ENCODE results near the gene ADM. TPM values are rescaled to one million over a fixed set of nuclear protein-coding genes. Genes with fewer than 3 reads are reported as not detected.

The ADM gene
- polyA plus RNA-seq, 4 donors, result 8.0 to 36.3 (median 28.7) TPM

DNA sequence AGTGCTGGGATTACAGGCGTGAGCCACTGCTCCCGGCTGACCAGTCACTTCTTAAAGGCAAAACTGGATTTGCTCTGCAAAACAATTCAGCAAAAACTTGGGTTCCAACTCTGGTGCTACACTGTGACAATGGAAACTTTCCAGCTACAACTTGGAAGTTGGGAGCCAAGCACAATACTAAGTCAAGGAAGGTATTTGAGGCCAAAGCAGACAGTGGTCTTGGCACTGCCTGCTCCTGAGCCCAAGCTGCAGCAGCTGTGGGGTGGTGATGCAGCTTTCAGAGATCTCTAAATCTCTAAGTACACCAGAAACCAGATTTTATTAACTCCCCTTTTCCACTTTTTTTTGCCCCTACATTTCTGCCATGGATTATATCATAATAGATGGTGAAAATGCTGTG, 17.5 kb downstream of the ADM start:
- DNase-seq, result no peak
- FAIRE-seq, result no peak
- Histone ChIP-seq H3K9me3 (ENCODE audit: control insufficient read depth in 2 of 2, insufficient read depth in 1 of 2, low read depth in 1 of 2, low read length in 1 of 2) (no peaks in the 10 kb centered on the region), H3K27ac (ENCODE audit: low read depth in 1 of 3, low read length in 2 of 3) (peak overlapping the region in 2 of 3 donors; percentile 7 to 76), H3K4me3 (ENCODE audit: low read depth in 1 of 3, low read length in 3 of 3) (no peak overlapping the region), H3K4me1 (ENCODE audit: control insufficient read depth in 3 of 3, insufficient read depth in 2 of 3, low read depth in 1 of 3, low read length in 2 of 3) (peaks cover 5 to 39% (median 18%) of the 10 kb centered on the region in 3 donors), H3K27me3 (ENCODE audit: control insufficient read depth in 3 of 3, insufficient read depth in 3 of 3, low read length in 3 of 3) (no peaks in the 10 kb centered on the region), H3K36me3 (ENCODE audit: control insufficient read depth in 3 of 3, insufficient read depth in 2 of 3, low read depth in 1 of 3, low read length in 3 of 3) (no peaks in the 10 kb centered on the region)
- WGBS, 3 donors, result 74 to 92% (median 90%) methylated on average over 2 of the region's 2 CpGs

DNA sequence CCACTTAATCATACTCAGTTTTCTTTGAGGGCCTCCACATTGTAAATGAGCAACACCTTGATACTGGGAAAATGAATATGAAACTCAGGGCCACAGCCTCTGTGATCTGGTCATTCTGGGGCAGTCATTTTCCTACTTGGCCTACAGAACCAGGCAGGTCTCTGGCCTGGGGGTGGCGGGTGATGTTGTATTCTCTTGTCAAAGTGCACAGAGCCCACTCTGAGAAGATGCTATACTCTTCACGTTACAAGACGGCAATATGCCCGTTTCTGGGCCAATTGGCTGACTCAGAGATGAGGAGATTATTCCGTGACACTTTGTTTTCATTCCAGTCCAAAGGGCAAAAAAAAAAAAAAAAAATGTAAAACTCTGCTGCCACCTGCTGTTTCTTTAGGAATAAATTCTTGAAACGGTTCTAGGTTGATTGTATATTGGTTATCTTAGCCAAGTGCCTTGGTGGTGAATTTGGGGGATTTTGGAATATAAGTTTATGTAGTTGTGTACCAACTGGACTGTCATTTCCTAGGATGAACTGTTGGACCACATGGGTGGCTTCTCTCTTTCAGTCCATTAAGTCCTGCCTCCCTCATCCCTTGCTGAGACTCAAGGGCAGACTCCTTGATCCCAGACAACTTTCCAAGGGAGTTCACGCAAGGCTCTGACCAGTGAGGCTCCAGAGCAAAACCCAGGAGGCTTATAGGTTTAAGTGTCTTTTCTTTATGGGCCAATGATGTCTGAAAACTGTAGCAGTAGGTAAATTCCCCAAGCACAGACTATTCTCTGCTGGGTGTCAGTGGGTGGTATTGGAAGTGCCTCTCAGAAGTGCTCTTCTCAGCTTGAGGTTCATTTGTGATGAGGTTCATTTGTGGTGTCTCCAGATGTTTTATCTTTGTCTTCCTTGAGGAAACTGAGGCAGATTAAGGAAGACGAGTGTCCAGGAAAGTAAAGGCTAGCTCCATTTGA, 18.2 kb downstream of the ADM start:
- no peak overlapping the region for H3K4me3 ChIP-seq (ENCODE audit: low read depth in 1 of 3, low read length in 3 of 3)
- WGBS, 3 donors, result 16 to 21% (median 19%) methylated on average over 8 of the region's 8 CpGs
- no peak for FAIRE-seq
- H3K9me3 ChIP-seq (ENCODE audit: control insufficient read depth in 2 of 2, insufficient read depth in 1 of 2, low read depth in 1 of 2, low read length in 1 of 2), result no peaks in the 10 kb centered on the region
- DNase-seq, result peak; percentile 89 to 90
- no peaks in the 10 kb centered on the region for H3K36me3 ChIP-seq (ENCODE audit: control insufficient read depth in 3 of 3, insufficient read depth in 2 of 3, low read depth in 1 of 3, low read length in 3 of 3)
- no peaks in the 10 kb centered on the region for H3K27me3 ChIP-seq (ENCODE audit: control insufficient read depth in 3 of 3, insufficient read depth in 3 of 3, low read length in 3 of 3)
- H3K27ac ChIP-seq (ENCODE audit: low read depth in 1 of 3, low read length in 2 of 3), result peak overlapping the region; percentile 14 to 76 (median 68)
- H3K4me1 ChIP-seq (ENCODE audit: control insufficient read depth in 3 of 3, insufficient read depth in 2 of 3, low read depth in 1 of 3, low read length in 2 of 3), result peaks cover 9 to 36% (median 15%) of the 10 kb centered on the region in 3 donors

DNA sequence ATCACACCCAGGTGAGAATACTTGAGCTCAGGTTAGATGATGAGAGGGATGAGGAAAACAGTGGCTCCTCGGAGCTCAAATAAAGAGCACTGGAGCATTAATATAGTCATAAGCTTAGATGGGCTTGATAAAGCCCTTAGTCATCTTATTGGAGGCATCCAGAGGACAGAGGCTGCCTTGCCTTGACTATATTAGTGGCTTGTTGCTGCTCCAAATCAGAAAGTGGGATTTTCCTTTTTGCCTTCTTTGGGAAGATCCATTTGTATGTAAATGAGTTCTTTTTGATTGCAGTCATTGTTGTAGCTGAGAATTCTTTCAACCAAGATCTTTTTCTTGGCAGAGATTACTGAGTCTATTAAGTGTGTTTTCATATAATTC, 18.9 kb downstream of the ADM start:
- DNase-seq (no peak), FAIRE-seq (no peak)
- H3K9me3 ChIP-seq (ENCODE audit: control insufficient read depth in 2 of 2, insufficient read depth in 1 of 2, low read depth in 1 of 2, low read length in 1 of 2), result no peaks in the 10 kb centered on the region
- no peak overlapping the region for H3K4me3 ChIP-seq (ENCODE audit: low read depth in 1 of 3, low read length in 3 of 3)
- WGBS, 3 donors, result 0 to 21% (median 20%) methylated on average over 1 of the region's 1 CpG
- H3K4me1 ChIP-seq (ENCODE audit: control insufficient read depth in 3 of 3, insufficient read depth in 2 of 3, low read depth in 1 of 3, low read length in 2 of 3), result peaks cover 12 to 35% (median 15%) of the 10 kb centered on the region in 3 donors
- H3K27me3 ChIP-seq (ENCODE audit: control insufficient read depth in 3 of 3, insufficient read depth in 3 of 3, low read length in 3 of 3), result no peaks in the 10 kb centered on the region
- peak overlapping the region in 1 of 3 donors; percentile 50 for H3K27ac ChIP-seq (ENCODE audit: low read depth in 1 of 3, low read length in 2 of 3)
- no peaks in the 10 kb centered on the region for H3K36me3 ChIP-seq (ENCODE audit: control insufficient read depth in 3 of 3, insufficient read depth in 2 of 3, low read depth in 1 of 3, low read length in 3 of 3)

DNA sequence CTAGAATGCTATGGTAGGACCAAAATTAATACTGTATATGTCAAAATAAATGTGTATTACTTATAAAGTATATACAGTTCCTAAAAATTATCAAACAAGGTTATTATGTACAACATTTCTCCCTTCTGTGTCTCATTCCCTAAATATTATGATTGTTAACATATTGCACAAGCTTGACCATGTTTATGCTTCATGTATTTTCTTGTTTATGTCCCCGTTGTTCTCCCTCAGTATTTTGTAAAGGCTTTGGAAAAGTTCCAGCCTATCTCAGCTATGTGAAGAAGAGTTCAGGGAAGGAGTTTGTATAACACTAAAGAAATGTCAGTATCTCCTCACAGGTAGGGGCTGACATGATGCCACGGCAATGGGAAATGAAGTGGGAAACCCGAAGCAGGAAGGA, 19.6 kb downstream of the ADM start:
- H3K27ac ChIP-seq (ENCODE audit: low read depth in 1 of 3, low read length in 2 of 3), result peak overlapping the region in 2 of 3 donors; percentile 11 to 81
- no peaks in the 10 kb centered on the region for H3K36me3 ChIP-seq (ENCODE audit: control insufficient read depth in 3 of 3, insufficient read depth in 2 of 3, low read depth in 1 of 3, low read length in 3 of 3)
- H3K27me3 ChIP-seq (ENCODE audit: control insufficient read depth in 3 of 3, insufficient read depth in 3 of 3, low read length in 3 of 3), result no peaks in the 10 kb centered on the region
- 49 to 68% (median 65%) methylated on average over 3 of the region's 3 CpGs for WGBS, 3 donors
- no peaks in the 10 kb centered on the region for H3K9me3 ChIP-seq (ENCODE audit: control insufficient read depth in 2 of 2, insufficient read depth in 1 of 2, low read depth in 1 of 2, low read length in 1 of 2)
- H3K4me1 ChIP-seq (ENCODE audit: control insufficient read depth in 3 of 3, insufficient read depth in 2 of 3, low read depth in 1 of 3, low read length in 2 of 3), result peaks cover 12 to 35% (median 17%) of the 10 kb centered on the region in 3 donors
- no peak for DNase-seq
- no peak overlapping the region for H3K4me3 ChIP-seq (ENCODE audit: low read depth in 1 of 3, low read length in 3 of 3)
- FAIRE-seq, result no peak

DNA sequence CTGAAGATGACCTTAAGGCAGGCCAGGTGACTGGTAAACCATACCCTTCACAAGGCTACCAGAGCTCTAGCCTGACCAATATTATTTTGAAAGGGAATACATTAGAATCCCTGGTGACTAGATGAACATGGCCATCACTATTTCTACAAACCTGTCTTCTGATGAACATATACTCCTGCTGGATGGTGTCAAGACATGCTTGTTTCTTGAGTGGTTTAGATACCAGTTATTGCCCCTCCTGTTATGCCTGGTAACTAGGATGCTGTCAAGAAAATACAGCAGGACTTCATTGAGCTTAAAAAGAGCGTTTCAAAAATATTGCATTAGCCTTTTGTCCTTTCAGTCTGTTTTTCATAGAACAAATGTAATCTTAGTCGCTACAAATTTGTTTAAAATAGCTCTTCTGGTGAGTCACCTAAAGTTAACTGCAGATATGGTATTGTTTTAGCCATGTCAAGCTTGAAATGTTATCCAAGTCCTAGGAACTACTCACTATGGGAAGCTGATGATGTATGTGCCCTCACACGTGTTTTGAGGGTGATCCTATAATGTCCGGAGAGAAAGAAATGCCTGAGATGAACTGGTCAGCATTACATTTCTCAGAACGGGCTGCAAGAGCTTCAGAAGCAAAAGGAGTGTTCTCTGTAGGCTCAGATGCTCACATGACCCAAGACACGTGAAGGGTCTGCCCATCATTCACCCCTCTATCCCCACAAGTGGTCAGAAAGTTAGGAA, 20.6 kb downstream of the ADM start:
- WGBS, 3 donors, result 58 to 76% (median 63%) methylated on average over 6 of the region's 6 CpGs
- FAIRE-seq (no peak), DNase-seq (no peak)
- H3K36me3 ChIP-seq (ENCODE audit: control insufficient read depth in 3 of 3, insufficient read depth in 2 of 3, low read depth in 1 of 3, low read length in 3 of 3), result no peaks in the 10 kb centered on the region
- H3K4me3 ChIP-seq (ENCODE audit: low read depth in 1 of 3, low read length in 3 of 3), result no peak overlapping the region
- H3K27me3 ChIP-seq (ENCODE audit: control insufficient read depth in 3 of 3, insufficient read depth in 3 of 3, low read length in 3 of 3), result no peaks in the 10 kb centered on the region
- peak overlapping the region in 1 of 3 donors; percentile 71 for H3K27ac ChIP-seq (ENCODE audit: low read depth in 1 of 3, low read length in 2 of 3)
- H3K4me1 ChIP-seq (ENCODE audit: control insufficient read depth in 3 of 3, insufficient read depth in 2 of 3, low read depth in 1 of 3, low read length in 2 of 3), result peaks cover 12 to 35% (median 17%) of the 10 kb centered on the region in 3 donors
- H3K9me3 ChIP-seq (ENCODE audit: control insufficient read depth in 2 of 2, insufficient read depth in 1 of 2, low read depth in 1 of 2, low read length in 1 of 2), result no peaks in the 10 kb centered on the region

DNA sequence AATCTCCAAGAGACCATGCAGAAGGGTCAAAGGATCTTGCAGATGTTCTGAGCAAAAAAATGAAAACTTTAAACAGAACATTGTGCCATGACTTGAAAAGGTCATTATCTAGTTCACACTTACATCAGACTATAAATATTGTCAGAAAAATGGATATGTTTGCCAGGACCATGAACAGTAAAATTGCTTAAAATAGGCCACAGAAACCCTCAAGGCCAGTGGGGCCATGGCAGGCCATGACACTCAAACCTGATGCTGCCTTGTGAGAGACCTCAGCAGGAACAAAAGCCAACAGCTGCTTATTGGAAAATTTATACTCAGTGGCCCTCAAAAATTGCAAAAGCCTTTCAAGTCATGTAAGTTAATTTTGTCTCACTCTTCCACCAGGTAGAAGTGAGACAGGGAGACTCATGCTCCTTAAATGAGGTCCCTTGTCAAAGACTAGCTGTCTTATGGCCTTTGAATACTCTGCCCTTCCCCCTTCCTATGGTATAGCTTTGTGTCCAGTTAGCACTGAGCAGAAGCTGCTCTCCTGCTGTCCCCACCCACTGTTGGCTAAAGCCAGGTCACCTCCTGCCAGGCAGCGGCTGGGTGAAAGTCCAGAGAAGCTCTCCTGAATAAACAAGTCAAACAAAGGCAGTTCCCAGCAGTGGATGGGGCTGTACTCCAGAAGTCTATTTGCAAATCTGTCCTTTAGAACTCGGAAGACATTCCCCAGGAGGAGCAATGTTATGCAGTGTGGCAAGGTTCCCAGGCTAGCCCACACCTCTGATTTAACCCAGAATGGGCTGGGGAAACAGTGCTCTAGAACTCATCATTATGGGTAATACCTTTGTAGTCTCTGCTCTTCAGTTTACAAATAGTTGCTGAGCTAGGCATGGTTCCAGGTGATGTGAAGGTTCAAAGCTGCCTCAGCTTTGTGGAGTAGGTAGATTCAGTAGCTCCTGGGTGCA, 21.4 kb downstream of the ADM start:
- no peaks in the 10 kb centered on the region for H3K27me3 ChIP-seq (ENCODE audit: control insufficient read depth in 3 of 3, insufficient read depth in 3 of 3, low read length in 3 of 3)
- H3K27ac ChIP-seq (ENCODE audit: low read depth in 1 of 3, low read length in 2 of 3), result peak overlapping the region; percentile 35 to 71 (median 65)
- H3K4me3 ChIP-seq (ENCODE audit: low read depth in 1 of 3, low read length in 3 of 3), result no peak overlapping the region
- FAIRE-seq, result no peak
- peak; percentile 74 to 83 for DNase-seq
- WGBS, 3 donors, result 14 to 28% (median 23%) methylated on average over 2 of the region's 2 CpGs
- H3K4me1 ChIP-seq (ENCODE audit: control insufficient read depth in 3 of 3, insufficient read depth in 2 of 3, low read depth in 1 of 3, low read length in 2 of 3), result peaks cover 15 to 35% (median 17%) of the 10 kb centered on the region in 3 donors
- H3K9me3 ChIP-seq (ENCODE audit: control insufficient read depth in 2 of 2, insufficient read depth in 1 of 2, low read depth in 1 of 2, low read length in 1 of 2), result no peaks in the 10 kb centered on the region
- no peaks in the 10 kb centered on the region for H3K36me3 ChIP-seq (ENCODE audit: control insufficient read depth in 3 of 3, insufficient read depth in 2 of 3, low read depth in 1 of 3, low read length in 3 of 3)

DNA sequence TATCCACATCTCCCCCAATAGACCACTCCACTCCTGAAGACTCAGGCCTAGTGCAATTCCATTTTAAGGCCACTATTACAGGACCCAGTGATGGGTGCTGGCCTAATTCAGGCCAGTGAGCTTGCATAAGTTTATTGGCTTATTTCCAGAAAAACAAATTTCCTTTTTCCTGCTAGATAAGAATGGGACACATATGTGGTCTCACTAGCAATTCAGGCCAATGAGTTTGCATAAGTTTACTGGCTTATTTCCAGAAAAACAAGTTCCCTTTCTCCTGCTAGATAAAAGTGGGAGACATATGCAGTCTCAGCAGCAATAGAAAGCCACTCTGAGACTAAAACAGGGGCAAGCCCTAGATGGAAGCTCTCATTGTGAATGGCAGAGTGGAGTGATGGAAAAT, 22.4 kb downstream of the ADM start:
- H3K4me1 ChIP-seq (ENCODE audit: control insufficient read depth in 3 of 3, insufficient read depth in 2 of 3, low read depth in 1 of 3, low read length in 2 of 3), result peaks cover 15 to 34% (median 17%) of the 10 kb centered on the region in 3 donors
- H3K27ac ChIP-seq (ENCODE audit: low read depth in 1 of 3, low read length in 2 of 3), result peak overlapping the region in 2 of 3 donors; percentile 65 to 69
- no peaks in the 10 kb centered on the region for H3K27me3 ChIP-seq (ENCODE audit: control insufficient read depth in 3 of 3, insufficient read depth in 3 of 3, low read length in 3 of 3)
- DNase-seq (no peak), FAIRE-seq (no peak)
- H3K36me3 ChIP-seq (ENCODE audit: control insufficient read depth in 3 of 3, insufficient read depth in 2 of 3, low read depth in 1 of 3, low read length in 3 of 3), result no peaks in the 10 kb centered on the region
- no peaks in the 10 kb centered on the region for H3K9me3 ChIP-seq (ENCODE audit: control insufficient read depth in 2 of 2, insufficient read depth in 1 of 2, low read depth in 1 of 2, low read length in 1 of 2)
- H3K4me3 ChIP-seq (ENCODE audit: low read depth in 1 of 3, low read length in 3 of 3), result no peak overlapping the region
